ENCODE data around the gene OTOA.
"Not testable (repeated sequence)": the region's sequence is repeated elsewhere in the genome, so short reads cannot be mapped to it uniquely, and the experiment has no call there.

- TF ChIP-seq CTCF, EZH2, EZH2phosphoT487 (IDR thresholded peaks at IDR 0.05): not testable (repeated sequence)
Measured at GRCh38 chr16:21635694-21636093, 28.1 kb upstream of the OTOA start.
